ENCODE results near the gene CDYL2.
"Not testable (repeated sequence)": the region's sequence is repeated elsewhere in the genome, so short reads cannot be mapped to it uniquely, and the experiment has no call there.

Gene CDYL2

DNA sequence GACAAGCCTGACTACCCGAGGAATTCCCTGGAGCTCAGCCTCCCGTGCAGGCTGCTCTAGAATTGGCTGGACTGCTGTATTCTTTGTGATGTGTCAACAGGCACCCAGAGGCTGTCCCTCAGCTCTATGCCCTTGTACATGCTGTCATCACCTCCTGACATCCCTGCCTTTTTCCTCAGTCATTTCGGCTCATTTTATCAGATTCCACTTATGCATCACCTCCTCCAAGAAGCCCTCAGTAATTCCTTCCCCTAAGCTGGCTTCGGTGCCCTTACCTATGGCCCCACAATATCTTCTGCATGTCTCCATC is 137.2 kb downstream of the CDYL2 start:
- no peak for DNase-seq

DNA sequence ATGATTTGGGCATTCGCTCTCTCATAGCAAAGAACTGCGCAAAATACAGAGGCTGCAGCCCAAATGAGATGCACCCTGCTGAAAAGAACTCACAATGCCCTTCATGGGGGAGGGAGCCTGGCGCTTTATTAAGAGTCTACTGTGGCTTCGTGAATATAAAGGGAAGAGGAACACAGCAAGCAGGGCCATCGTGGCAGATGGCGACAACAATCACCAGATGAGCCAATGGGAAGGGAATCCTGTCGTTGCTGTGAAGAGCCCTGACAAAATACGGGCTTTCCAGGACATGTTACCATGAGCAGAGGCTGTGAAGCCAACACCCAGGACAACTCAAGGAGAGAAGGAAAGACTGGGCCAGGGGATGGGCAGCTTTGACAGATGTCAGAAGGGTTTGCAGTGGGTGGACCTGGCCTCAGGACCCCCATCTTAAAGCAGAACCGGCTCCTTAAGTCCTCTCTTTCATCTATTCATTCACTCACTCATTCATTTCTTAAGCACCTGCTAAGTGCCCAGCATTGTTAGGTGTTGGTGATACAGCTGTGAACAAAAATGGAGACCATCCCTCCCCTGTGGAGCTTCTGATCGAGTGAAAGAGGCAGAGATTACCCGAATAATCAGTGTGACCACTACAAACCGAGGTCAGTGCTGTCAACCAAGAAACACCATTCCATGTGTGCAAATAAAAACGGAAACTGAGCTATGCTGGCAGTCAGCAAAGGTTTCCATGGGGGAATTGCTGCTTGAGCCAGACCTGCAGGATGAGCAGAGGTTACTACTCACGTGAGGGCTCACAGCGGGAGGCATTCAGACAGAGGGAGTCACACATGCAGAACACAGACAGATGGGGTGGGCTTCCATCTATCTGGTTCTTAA is 137.8 kb downstream of the CDYL2 start:
- no peak for DNase-seq

DNA sequence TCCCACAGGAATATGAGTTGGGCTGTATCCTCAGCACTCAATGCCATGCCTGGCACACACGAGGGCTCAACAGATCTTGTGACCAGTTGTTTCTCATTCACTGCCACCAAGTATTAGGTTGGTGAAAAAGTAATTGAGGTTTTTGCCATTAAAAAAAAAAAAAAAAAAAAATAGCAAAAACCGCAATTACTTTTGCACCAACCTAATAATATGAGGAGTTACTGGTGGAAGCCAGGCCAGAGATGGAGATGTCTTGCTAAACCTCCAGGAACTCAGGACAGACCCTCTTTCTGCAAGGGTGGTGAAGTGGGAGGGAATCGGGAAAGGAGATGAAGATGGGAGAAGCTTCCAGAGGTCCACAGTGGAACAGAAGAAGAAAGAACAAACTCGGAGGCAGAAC is 139.0 kb downstream of the CDYL2 start:
- DNase-seq: no peak

DNA sequence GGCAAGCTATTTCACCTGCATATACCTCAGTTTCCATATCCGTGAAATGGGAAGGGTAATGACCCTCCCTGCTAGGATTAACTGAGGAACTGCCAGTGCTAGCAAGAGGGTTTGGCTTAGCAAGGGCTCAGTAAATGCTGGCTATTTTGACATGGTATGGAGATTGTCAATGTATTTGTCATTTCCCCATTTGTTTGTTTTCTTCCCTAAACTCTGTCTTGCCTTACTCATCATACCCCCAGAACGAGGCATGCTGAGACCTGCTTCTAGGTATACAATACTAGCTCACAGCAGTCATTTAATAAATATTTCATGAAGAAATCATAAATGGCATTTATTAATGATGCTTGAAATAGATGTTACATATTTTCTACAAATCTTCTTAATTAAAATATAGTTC is 139.6 kb downstream of the CDYL2 start:
- no peak for DNase-seq

DNA sequence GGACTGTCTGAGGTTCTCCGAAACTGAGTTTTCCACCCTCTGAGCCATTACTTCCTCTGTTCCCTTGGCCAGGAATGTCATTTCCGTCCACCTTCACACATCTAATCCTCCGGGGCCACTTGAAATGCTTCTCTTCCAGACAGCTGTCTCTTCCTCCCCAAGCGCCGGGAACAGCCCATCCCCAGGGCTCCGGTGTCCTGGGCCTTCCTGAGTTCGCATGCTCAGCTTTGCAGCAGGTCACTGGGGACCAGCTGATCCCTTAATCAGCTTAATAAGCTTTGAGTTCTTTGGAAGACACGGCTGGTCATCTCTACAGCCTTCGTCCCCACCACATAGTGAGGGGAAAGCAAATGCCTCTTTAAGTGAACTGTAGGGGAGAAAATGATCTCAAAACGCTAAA is 140.2 kb downstream of the CDYL2 start:
- no peak for DNase-seq

DNA sequence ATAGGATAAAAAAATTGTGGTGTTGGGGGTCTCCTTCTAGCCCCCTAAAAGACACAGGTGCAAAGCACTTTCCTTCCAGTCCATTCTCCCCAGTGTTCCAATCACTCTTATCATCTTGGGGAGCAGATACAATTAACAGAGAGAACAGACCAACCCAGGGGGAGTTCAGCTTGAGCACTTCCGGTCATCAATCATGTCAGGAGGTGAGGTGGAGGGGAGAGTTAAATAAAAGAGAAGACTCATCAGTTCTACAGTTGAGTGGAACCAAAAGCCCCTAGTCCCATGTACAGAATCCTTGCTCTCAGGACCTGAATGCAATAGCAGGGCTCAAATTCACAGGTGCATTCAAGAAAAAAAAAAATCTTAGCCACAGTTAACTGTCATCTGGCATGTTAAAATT is 141.3 kb downstream of the CDYL2 start:
- no peak for DNase-seq

DNA sequence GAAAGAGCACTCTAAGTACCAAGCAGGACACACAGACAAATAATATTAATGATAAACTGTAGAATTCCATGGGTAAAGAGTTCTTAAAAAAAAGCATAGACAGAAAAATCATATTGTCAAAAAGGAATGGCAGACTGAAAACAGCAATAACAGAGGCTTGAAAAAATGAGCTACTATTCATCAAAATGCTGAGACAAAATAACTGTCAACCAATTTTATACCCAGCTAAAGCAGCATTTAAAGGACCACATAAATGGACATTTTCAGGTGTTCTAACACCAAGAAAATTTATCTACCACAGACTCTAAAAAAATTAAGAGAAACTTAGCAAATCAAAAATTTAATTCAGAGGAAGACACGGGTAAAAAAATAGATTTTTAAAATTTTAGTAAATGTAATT is 144.5 kb downstream of the CDYL2 start:
- DNase-seq: no peak

DNA sequence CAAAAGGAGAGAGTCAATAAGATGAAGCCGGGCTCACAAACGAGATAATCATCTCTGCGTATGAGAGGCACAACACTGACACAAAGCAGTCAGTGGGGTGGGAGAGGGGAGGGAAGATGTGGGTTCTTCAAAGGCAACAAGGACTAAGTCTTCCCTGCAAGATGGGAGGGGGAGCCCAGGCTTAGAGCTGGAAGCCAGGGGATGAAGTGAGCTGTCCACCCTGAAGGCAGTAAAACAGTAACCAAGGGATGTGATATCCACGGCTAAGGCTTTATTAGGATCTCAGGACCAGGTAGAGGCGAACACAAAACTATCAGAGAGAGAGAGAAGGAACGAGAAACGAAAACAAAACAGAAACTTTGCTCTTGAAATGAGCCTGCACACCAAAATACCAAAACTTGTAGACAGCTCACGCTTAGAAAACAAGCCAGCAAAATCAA is 147.7 kb downstream of the CDYL2 start:
- peak; percentile 67 for DNase-seq

DNA sequence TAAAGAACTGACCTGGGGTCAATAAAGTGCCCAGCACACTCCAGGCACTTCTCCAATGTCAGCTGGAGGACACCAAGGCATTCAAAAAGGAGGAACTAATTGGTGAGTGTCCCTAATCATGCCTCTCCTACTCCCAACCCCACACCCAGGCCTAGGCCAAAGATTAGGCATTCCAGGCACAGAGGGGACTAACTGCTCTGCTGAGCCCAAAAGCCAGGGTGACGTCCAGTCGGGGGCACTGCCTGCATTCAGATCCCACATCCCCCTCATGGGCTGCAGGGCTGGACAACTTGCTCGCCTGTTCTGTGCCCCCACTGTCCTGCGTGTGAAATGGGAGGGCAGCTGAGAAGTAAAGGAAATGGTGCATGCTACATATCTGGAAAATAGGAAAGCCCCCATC is 148.2 kb downstream of the CDYL2 start:
- no peak for DNase-seq

DNA sequence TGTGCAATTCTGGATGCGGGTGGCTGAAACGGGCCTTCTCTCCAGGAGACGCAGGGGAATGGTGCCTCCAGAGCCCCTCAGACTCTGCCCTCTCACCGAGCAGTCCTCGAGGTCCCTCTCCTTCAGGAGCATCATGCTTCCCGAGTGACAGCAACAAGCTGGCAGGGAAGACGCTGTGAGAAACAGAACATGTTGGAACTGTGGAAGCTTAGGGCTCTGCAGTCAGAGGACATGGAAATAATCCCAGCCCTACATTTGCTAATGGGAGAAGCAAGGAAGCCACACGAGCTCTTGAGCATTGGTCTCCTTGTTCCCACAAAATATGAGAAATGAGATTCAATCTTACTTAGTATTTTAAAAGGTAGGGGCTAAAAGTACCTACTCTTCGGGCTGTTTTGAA is 148.6 kb downstream of the CDYL2 start:
- no peak for DNase-seq

DNA sequence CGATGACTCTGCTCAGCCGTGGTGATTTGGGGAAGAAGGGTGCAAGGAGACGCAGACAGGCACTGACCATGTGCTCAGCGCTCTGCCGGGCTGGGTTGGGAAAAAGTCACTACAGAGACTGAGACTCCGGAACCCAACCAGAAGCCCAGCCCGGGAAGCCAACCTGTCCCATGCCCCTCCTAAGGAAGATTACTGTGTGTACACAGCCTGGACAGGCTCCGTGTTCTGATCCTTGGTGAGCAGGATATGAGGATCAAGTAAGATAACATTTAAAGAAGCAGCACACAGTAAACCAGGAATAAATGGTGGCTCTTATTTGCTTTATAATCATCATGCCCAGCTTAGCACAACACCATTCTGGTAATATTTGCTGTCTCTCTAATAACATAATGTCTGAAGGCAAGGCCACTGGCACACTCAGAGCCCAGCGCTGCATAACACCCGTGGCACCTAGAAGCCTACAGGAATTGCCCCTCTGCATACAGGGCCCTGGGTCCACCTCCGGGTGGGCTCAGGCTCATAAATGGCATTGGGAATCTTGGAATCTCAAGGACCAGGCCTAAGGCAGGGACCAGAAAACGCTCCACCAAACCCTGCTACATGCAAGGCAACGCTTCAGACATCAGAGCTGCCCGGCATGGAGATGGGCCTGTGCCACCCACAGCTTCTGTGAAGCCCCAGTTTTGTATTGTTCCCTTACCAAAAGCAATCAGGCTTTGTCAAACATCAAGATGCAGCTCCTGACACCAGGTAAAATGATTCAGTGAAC is 150.1 kb downstream of the CDYL2 start:
- DNase-seq: no peak

DNA sequence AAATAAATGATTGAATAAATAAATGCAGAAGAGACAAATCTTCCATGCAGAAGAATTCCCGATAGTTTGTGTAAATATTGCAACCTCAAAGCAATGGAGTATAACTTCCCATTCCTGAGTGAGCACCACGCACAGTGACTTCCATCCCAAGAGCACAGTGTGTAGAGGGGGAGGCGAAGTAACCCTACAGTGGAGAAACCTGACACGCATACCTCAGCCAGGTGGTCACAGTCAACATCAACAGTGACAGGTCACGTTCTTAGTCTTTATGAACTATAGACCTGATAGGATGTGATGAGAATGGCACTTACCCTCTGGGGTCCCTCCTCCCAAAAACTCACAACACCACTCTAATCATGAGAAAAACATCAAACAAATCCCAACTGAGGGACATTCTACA is 152.0 kb downstream of the CDYL2 start:
- DNase-seq: no peak

DNA sequence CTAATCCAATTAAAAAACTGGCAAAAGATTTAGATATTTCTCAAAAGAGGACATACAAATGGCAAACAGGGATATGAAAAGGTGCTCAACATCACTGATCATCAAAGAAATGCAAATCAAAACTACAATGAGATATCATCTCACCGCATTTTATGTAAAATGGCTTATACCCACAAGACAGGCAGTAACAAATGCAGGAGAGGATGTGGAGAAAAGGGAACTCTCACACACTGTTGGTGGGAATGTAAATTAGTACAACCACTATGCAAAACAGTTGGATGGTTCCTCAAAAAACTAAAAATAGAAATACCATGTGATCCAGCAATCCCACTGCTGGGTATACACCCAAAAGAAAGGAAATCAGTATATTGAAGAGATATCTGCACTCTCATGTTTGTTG is 154.1 kb downstream of the CDYL2 start:
- DNase-seq: not testable (repeated sequence)

DNA sequence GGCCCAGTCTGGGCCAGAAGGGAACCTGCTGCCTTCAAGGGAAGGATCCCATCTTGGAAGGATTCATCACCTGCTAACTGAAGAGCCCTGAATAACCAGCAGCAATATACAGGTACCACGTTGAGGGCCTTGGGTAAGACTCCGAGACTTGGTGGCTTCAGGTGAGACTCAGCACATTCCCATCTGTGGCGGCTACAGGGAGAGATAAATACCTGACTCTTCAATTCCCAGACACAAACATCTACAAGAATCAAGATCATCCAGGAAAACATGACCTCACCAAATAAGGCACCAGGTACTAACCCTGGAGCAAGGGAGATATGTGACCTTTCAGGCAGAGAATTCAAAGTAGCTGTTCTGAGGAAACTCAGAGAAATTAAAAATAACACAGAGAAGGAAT is 164.1 kb downstream of the CDYL2 start:
- no peak for DNase-seq

DNA sequence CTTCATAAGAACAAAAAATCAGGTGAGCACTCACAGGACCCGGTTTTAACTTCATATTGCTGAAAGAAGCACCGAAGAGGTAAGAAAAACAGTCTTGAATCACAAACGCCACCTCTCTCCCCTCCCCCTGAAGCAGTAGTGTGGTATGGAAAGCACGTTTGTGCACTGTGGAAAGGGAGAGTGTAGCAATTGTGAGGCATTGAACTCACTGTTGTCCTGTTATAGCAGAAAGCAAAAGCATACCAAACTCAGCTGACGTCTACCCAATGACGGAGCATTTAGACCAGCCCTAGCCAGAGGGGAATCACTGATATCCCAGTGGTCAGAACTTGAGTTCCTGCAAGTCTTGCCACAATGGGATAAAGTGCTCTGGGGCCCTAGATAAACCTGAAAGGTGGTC is 164.8 kb downstream of the CDYL2 start:
- no peak for DNase-seq

DNA sequence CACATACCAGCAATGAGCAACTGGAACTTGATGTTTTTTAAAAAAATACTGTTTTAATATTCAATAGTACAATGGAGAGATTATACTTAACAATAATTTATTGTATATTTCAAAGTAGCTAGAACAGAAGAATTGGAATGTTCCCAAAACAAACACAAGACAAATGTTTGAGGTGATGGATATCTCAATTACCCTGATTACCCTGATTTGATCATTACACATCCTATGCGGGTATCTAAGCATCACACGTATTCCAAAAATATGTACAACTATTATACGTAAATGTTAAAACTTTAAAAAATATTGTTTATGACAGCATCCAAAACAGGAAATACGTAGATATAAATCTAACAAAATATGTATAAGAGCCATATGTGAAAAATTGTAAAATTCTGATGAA is 166.8 kb downstream of the CDYL2 start:
- no peak for DNase-seq

DNA sequence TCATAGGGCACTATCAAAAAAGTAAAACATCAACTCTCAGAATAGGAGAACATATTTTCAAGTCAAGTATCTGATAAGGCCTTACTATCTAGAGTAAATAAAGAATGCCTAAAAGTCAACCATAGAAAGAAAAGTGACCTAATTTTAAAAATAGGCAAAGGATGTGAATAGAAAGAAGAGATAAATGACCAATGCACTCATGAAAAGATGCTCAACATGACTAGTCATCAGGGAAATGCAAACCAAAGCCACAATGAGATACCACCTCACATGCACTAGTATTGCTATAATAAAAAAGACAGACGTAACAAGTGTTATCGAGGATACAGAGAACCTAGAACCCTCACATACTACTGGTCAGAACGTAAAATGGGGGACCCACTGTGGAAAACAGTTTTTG is 172.8 kb downstream of the CDYL2 start:
- no peak for DNase-seq

DNA sequence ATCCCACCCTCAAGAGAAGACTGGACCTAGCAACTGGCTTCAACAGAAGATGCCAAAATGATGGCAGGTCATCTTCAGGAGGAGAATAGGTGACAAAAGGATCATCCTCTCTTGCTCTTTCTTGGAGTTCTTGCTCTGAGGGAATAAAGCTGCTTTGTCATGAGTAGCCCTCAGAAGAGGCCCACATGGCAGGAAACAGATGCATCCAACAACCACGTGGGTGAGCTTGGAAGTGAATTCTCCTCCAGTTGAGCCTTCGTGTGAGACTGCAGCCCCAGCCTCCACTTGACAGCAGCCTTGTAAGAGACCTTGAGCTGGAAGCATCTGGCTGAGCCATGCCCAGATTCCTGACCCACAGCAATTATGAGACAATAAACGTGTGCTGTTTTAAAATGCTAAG is 176.1 kb downstream of the CDYL2 start:
- no peak for DNase-seq

DNA sequence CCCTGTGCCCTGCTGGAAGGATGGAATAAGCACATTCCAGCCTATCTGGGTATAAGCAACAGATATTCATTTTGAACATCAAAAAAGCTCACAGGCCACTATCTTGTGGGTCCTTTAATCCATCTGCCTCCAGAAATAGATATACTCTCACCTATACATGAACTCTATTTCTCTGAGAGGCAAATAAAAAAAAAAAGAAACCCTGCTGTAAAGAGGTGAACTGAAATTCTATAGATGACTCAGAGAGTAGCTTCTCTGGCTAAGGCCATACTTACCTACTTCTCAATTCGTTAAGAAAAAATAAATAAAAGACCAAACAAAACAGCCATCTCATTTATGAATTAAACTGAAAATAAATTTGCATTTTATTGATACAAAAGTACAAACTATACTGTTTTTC is 177.3 kb downstream of the CDYL2 start:
- DNase-seq: no peak

DNA sequence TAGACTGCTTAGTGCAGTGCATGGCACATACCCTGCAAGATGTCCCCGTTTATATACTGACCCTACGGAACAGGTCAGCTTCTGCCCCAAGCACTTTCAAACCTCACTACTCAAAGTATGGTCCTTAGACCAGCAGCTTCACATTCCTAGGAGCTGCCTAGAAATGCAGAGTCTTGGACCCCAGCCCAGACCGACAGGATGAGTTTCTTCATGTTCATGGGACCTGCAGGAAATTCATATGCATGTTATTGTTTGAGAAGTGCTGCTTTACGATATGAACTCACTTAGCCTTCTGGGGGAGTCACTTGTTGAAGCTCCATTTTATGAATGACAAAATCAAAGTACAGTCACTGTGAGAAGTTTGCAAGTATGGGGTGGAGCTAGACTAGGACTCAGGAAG is 181.0 kb downstream of the CDYL2 start:
- no peak for DNase-seq

DNA sequence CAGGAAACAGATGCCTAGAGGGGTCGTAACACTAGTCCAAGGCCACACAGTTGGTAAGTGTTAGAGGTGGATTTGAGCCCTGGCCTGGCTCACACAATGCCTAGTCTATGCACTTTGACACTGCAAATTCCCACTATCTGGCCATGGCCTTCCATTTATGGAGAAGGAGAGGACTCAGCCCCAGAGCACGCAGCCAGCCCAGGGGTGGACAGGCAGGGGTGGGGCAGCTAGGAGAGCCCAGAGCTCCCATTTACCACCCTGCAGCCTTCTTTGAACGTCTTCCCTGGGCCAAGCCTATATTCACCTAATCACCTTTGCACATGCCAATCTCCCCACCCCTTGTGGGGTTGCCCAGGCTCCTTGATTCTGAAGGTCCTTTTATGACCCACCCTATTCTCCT is 182.4 kb downstream of the CDYL2 start:
- no peak for DNase-seq

DNA sequence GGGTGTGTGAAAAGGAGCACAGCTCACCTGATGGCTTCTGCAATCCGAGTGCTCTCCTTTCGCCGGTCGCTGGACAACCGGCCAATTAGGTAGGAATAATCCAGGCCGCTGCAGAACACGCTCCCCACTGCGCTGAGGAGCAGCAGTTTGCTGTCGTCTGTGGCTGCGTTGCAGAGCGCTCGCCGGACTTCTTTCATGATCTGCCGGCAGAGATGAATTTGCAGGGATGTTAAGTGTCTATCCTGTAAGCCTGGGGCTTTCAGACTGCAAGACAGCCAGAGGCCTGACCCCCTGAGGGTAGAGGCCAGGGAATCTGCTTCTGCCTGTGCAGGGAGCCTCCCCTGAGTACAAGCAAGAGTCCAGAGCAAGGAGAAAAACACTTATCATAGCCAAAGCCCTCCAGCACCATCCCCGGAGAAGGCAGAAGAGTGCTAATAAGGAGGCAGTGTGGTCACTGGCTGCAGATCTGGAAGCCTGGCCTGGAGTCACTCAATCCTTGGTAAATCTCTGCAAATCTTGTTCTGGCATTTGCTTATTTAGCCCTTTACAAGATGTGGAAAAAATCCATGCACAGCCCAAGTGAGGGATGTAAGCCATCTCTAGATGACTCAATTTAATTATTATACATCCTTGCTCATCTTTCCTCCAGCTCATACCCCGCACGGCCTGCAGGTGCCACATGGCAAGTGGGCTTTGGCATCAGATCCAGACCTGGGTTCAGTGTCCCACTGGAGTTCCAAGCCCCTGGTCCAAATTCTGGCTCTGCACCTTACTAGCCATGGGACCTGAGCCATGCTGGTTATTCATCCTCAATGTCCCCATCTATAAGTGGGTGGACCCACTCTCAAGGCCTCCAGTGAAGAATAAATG is 183.4 kb downstream of the CDYL2 start:
- no peak for DNase-seq

DNA sequence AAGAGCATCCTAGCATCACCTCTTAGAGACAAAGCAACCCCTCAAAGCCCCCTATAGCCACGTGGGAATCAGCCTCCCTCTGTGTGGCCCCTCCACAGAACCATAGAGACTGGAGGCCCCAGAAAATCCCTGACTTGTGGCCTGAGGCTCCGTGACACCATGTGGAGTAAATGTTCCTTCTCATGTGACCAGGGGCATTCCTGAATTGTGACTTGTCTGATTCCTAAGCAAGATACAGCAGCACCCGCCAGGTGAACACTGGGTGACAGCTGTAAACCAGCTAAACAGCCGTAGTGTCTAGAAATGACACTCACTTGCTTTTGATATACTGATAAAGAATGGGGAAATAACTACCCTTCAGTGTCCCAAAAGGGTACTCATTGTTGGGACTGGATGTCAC is 184.6 kb downstream of the CDYL2 start:
- no peak for DNase-seq

Measured in activated CD4-positive, alpha-beta T cell treated with anti-CD3 and anti-CD28 coated beads, Interleukin-2, Interleukin-6, amounts not matched to agents 100 ng/mL and 50 ng/mL, durations not matched to agents 16 hours and 8 hours (primary cell).